ENCODE data around the gene ITGA11. TPM values are rescaled to one million over a fixed set of nuclear protein-coding genes. Genes with fewer than 3 reads are reported as not detected.

The ITGA11 gene
- total RNA-seq, 2 experiments from 2014 or later = 1.7 to 3.6 TPM

GRCh38 chr15:68354923-68355322 is 77.0 kb downstream of the ITGA11 start:
- intact Hi-C loops (cut with micrococcal nuclease) = no loop called here
- peaks cover 10% of the 10 kb centered on the region for H3K36me3 Mint-ChIP-seq (ENCODE audit: low read depth)
- peaks cover 31% of the 10 kb centered on the region for H3K4me1 Mint-ChIP-seq (ENCODE audit: low read depth)
- POLR2A ChIA-PET = interaction anchor here (1.3 kb wide), 1 partner anchor 27 kb away, joined by 3 read pairs; no protein-coding TSS in a partner anchor
- CTCF ChIA-PET = interaction anchor here (2.0 kb wide), 1 partner anchor 48 kb away, joined by 9 read pairs; no protein-coding TSS in a partner anchor
- DNase-seq = peak; percentile 67
- TF ChIP-seq CTCF (IDR thresholded peaks at IDR 0.05) = no peak
- ATAC-seq = peak; percentile 88
- H3K27ac Mint-ChIP-seq = peak overlapping the region; percentile 7
- H3K4me3 Mint-ChIP-seq = no peak overlapping the region
- peaks cover 6% of the 10 kb centered on the region for H3K27me3 Mint-ChIP-seq
- peaks cover 12% of the 10 kb centered on the region for H3K9me3 Mint-ChIP-seq

- Mint-ChIP-seq H3K36me3 (ENCODE audit: low read depth) (peaks cover 10% of the 10 kb centered on the region), H3K27me3 (peaks cover 6% of the 10 kb centered on the region), H3K4me1 (ENCODE audit: low read depth) (peaks cover 31% of the 10 kb centered on the region), H3K27ac (peak overlapping the region; percentile 7), H3K4me3 (no peak overlapping the region), H3K9me3 (peaks cover 12% of the 10 kb centered on the region)
- no peak for TF ChIP-seq CTCF (IDR thresholded peaks at IDR 0.05)
- ChIA-PET POLR2A (interaction anchor here (1.0 to 1.3 kb wide), 2 partner anchors 12 to 27 kb away, joined by 3 read pairs; no protein-coding TSS in a partner anchor), CTCF (interaction anchor here (0.7 to 2.0 kb wide), 3 partner anchors 26 to 101 kb away, joined by 3 to 9 read pairs (median 3); no protein-coding TSS in a partner anchor)
- intact Hi-C loops (cut with micrococcal nuclease) = no loop called here
- peak; percentile 8 for DNase-seq
- ATAC-seq = no peak
Observed at GRCh38 chr15:68354268-68354667, 77.7 kb downstream of the ITGA11 start.

GRCh38 chr15:68353421-68354135 is 78.4 kb downstream of the ITGA11 start:
- Mint-ChIP-seq H3K36me3 (ENCODE audit: low read depth) (peaks cover 10% of the 10 kb centered on the region), H3K27me3 (peaks cover 6% of the 10 kb centered on the region), H3K4me3 (no peak overlapping the region), H3K4me1 (ENCODE audit: low read depth) (peaks cover 31% of the 10 kb centered on the region), H3K9me3 (peaks cover 12% of the 10 kb centered on the region), H3K27ac (peak overlapping the region; percentile 7)
- DNase-seq (no peak), ATAC-seq (no peak)
- no peak for TF ChIP-seq CTCF (IDR thresholded peaks at IDR 0.05)
- ChIA-PET POLR2A (interaction anchor here (1.0 to 1.3 kb wide), 2 partner anchors 12 to 28 kb away, joined by 3 read pairs; no protein-coding TSS in a partner anchor), CTCF (interaction anchor here (0.7 to 2.0 kb wide), 3 partner anchors 25 to 101 kb away, joined by 3 to 9 read pairs (median 3); no protein-coding TSS in a partner anchor)
- intact Hi-C loops (cut with micrococcal nuclease) = no loop called here

GRCh38 chr15:68352401-68353062 is 79.4 kb downstream of the ITGA11 start:
- peaks cover 31% of the 10 kb centered on the region for H3K4me1 Mint-ChIP-seq (ENCODE audit: low read depth)
- H3K27me3 Mint-ChIP-seq = peaks cover 6% of the 10 kb centered on the region
- intact Hi-C loops (cut with micrococcal nuclease) = no loop called here
- ATAC-seq (peak; percentile 72), DNase-seq (peak; percentile 77)
- POLR2A ChIA-PET = no interaction called here
- peaks cover 12% of the 10 kb centered on the region for H3K9me3 Mint-ChIP-seq
- peak overlapping the region; percentile 91 for H3K27ac Mint-ChIP-seq
- CTCF ChIA-PET = interaction anchor here (1.7 to 2.5 kb wide), 2 partner anchors 46 to 322 kb away, joined by 3 to 12 read pairs; no protein-coding TSS in a partner anchor
- no peak overlapping the region for H3K4me3 Mint-ChIP-seq
- TF ChIP-seq CTCF (IDR thresholded peaks at IDR 0.05) = no peak
- peaks cover 10% of the 10 kb centered on the region for H3K36me3 Mint-ChIP-seq (ENCODE audit: low read depth)

All from activated CD8-positive, alpha-beta T cell treated with anti-CD3 and anti-CD28 coated beads for 36 hours (primary cell).